WERI-Rb-1 (cell line): ENCODE results near the gene NEURL2.
"Not testable (repeated sequence)": the region's sequence is repeated elsewhere in the genome, so short reads cannot be mapped to it uniquely, and the experiment has no call there.

Experiments
- DNase-seq: peaks from one replicate; pipeline ENCODE4 v3.0.0-alpha.2; 2020
- H3K27ac ChIP-seq: fragments of 250-450 bp; sonication (Bioruptor Pico); 2 replicates; pipeline ENCODE4 v1.5.1; 2020; ENCODE audit warnings: mild to moderate bottlenecking, moderate library complexity
- H3K27me3 ChIP-seq: fragments of 250-450 bp; sonication (Bioruptor Pico); 2 replicates; pipeline ENCODE4 v1.5.1; 2021; ENCODE audit warnings: mild to moderate bottlenecking, low read depth, moderate library complexity; ENCODE audit not compliant: insufficient read depth, severe bottlenecking
- H3K36me3 ChIP-seq: fragments of 250-450 bp; sonication (Bioruptor Pico); 2 replicates; pipeline ENCODE4 v1.5.1; 2020; ENCODE audit warnings: mild to moderate bottlenecking, moderate library complexity
- H3K4me3 ChIP-seq: 2 replicates; pipeline ENCODE4 v1.5.1; 2011; ENCODE audit warnings: low read depth, mild to moderate bottlenecking, control low read depth, low read length
- H3K9me3 ChIP-seq: fragments of 250-450 bp; sonication (Bioruptor Pico); 2 replicates; pipeline ENCODE4 v1.5.1; 2021; ENCODE audit warnings: mild to moderate bottlenecking, moderate library complexity; ENCODE audit not compliant: severe bottlenecking
- TF ChIP-seq, protein P1 (sequence below): IDR thresholded peaks from 2 replicates; pipeline ENCODE4 v1.5.1; 2011; ENCODE audit warnings: low read depth, mild to moderate bottlenecking, control low read depth, inconsistent platforms, low read length

Gene NEURL2

DNA sequence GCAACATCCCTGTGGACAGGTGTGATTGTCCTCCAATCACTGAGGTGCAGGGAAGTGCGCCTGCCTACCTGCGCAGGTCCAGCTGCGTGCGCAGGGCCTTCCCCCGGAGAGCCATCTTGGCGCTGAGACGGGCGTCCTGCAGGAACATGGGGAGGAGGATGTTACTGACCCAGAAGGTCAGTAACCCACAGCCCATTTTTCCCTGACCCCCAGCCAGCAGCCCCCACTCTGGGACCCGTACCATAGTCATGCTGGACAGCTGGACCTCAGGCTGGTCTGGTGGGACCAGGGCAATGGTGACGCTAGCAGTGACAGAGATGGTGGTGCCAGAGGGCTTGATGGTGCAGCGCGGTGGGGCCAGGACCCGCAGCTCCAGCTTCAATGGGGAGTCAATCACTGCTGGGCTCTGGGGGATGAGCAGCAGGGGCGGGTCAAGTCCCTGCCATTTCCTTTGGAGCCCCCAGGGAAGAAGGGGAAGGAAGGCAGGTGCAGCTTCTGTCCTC, 11.2 kb upstream of the NEURL2 start:
- TF ChIP-seq, protein P1, sequence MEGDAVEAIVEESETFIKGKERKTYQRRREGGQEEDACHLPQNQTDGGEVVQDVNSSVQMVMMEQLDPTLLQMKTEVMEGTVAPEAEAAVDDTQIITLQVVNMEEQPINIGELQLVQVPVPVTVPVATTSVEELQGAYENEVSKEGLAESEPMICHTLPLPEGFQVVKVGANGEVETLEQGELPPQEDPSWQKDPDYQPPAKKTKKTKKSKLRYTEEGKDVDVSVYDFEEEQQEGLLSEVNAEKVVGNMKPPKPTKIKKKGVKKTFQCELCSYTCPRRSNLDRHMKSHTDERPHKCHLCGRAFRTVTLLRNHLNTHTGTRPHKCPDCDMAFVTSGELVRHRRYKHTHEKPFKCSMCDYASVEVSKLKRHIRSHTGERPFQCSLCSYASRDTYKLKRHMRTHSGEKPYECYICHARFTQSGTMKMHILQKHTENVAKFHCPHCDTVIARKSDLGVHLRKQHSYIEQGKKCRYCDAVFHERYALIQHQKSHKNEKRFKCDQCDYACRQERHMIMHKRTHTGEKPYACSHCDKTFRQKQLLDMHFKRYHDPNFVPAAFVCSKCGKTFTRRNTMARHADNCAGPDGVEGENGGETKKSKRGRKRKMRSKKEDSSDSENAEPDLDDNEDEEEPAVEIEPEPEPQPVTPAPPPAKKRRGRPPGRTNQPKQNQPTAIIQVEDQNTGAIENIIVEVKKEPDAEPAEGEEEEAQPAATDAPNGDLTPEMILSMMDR: no peak
- H3K36me3 ChIP-seq: peaks cover 29% of the 10 kb centered on the region
- no peak overlapping the region for H3K4me3 ChIP-seq
- no peaks in the 10 kb centered on the region for H3K9me3 ChIP-seq
- no peaks in the 10 kb centered on the region for H3K27me3 ChIP-seq
- DNase-seq: no peak
- H3K27ac ChIP-seq: no peak overlapping the region

DNA sequence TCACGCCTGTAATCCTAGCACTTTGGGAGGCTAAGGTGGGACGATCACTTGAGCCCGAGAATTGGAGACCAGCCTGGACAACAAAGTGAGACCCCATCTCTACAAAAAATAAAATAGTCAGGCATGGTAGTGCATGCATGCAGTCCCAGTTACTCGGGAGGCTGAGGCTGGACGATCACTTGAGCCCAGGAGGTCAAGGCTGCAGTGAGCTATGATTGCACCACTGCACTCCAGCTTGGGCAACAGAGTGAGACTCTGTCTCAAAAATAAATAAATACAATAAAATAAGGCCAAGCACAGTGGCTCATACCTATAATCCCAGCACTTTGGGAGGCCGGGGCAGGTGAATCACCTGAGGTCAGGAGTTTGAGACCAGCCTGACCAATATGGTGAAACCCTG, 10.3 kb upstream of the NEURL2 start:
- not testable (repeated sequence) for DNase-seq
- H3K36me3 ChIP-seq: peaks cover 36% of the 10 kb centered on the region

DNA sequence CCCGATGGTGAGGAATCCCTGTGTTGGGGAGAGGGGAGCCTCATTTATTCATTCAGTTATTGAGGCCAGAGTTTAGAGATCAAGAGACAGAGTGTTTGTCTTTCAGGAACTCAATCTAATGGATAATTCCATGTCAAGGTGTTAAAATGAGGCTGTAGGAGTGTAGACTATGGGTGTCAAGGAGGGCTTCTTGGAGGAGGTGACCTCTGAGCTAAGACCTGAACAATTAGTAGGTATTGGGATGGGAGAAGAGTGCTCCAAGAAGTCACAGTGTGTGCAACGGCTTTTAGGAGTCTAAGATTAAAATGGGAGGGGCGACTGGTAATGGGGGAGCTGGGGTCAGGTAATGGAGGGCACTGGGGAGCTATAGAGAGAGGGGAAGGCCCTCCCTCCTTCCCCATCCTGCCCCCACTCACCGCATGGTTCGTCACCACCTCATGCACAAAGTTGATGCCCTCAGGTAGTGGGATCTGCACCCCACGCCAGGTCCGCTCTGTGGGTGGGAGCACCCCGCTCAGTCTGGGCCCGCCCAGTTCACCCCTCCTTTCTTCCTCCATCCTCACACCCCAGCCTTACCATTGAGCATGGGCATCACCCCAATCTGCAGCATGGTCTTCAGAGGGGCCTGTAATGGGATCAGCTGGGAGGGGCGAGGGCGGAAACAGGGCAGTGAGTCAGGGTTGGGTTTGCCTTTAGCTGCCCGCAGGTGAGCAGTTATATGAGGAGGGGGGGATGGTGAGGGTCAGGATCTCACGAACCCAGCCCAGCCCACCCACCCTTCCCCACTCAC, 8.2 kb upstream of the NEURL2 start:
- H3K4me3 ChIP-seq: no peak overlapping the region
- no peaks in the 10 kb centered on the region for H3K27me3 ChIP-seq
- H3K9me3 ChIP-seq: no peaks in the 10 kb centered on the region
- peaks cover 53% of the 10 kb centered on the region for H3K36me3 ChIP-seq
- TF ChIP-seq, protein P1: no peak
- no peak overlapping the region for H3K27ac ChIP-seq
- no peak for DNase-seq

More for the DNA sequence above, 10.3 kb upstream of the NEURL2 start:
- not testable (repeated sequence) for H3K27ac ChIP-seq, H3K9me3 ChIP-seq, H3K27me3 ChIP-seq, H3K4me3 ChIP-seq

DNA sequence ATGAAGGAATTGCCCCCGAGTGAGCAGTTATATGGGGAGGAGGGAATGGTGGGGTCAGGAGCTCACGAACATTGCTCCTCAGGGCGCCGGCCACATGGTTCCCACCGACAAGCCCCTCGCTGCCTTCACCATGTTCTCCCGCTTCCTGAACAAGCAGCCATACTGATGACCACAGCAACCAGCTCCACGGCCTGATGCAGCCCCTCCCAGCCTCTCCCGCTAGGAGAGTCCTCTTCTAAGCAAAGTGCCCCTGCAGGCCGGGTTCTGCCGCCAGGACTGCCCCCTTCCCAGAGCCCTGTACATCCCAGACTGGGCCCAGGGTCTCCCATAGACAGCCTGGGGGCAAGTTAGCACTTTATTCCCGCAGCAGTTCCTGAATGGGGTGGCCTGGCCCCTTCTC, 7.3 kb upstream of the NEURL2 start:
- no peak overlapping the region for H3K4me3 ChIP-seq
- H3K36me3 ChIP-seq: peaks cover 61% of the 10 kb centered on the region
- TF ChIP-seq, protein P1: no peak
- no peak for DNase-seq
- no peaks in the 10 kb centered on the region for H3K9me3 ChIP-seq
- no peaks in the 10 kb centered on the region for H3K27me3 ChIP-seq
- H3K27ac ChIP-seq: no peak overlapping the region

DNA sequence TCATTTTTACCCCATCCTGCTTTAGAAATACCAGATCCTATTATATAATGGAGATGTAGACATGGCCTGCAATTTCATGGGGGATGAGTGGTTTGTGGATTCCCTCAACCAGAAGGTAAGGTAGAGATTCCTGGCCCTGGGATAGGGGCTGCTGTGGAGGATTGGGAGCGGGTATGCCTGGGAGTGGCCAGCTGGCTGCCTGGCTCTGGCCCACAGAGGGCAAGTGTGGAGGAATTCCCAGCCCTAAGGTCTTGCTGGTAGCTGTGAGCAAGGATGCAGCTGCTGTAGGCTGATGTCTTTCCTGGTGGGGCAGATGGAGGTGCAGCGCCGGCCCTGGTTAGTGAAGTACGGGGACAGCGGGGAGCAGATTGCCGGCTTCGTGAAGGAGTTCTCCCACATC, 6.7 kb upstream of the NEURL2 start:
- H3K27me3 ChIP-seq: no peaks in the 10 kb centered on the region
- H3K36me3 ChIP-seq: peaks cover 66% of the 10 kb centered on the region
- H3K9me3 ChIP-seq: no peaks in the 10 kb centered on the region
- DNase-seq: no peak
- H3K27ac ChIP-seq: no peak overlapping the region
- TF ChIP-seq, protein P1: no peak
- no peak overlapping the region for H3K4me3 ChIP-seq

DNA sequence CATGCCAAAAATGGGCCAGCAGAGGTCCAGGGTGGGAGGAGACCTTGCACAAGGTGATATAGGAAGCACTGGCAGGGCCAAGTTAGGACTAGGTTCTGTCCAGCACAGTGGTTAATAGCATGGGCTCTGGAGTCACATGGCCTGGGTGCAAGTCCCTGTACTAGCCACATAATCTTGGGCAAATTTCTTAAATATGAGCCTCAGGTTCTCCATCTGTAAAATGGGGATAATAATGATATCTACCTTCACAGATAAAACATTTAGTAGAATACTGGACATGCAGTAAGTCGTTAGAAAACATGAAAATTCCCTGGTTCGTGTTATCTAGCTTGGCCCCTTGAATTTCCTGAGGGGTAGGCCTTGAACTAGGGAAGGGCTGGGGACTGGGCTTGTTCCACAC, 6.3 kb upstream of the NEURL2 start:
- no peak for DNase-seq
- Histone ChIP-seq H3K27ac (no peak overlapping the region), H3K27me3 (no peaks in the 10 kb centered on the region), H3K36me3 (peaks cover 70% of the 10 kb centered on the region), H3K9me3 (no peaks in the 10 kb centered on the region), H3K4me3 (no peak overlapping the region)
- TF ChIP-seq, protein P1: no peak
